Measurements from ENCODE around the gene MICB. TPM values are rescaled to one million over a fixed set of nuclear protein-coding genes. Genes with fewer than 3 reads are reported as not detected.

Gene MICB
- total and polyA plus RNA-seq, 9 of the 15 experiments (the other 6 are each of a cell fraction or from before 2014, with no cell fraction given) = 13.3 to 34.5 (median 19.8) TPM

DNA sequence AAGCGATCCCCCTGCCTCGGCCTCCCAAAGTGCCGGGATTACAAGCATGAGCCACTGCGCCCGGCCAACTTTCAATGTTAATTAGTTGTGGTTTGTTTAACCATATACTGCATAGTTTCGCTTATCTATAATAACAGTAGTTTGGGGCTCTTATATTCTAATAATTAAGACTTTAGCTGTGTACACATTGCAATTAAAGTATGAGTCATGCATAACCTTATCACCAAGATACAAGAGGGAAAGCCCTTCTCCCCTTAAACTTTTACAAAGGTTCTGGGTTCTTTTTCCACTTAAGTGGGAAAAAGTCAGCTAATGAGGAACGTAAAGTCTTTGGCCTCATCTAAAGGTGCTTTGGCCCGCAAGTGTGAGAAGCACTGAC is 27.6 kb downstream of the MICB start:
- DNase-seq (ENCODE audit: extremely low read depth in 1 of 4, low spot score in 3 of 4) = peak in 2 of 4 experiments; percentile 55 to 56
- ChIA-PET POLR2A (interaction anchor here (0.8 to 4.9 kb wide), 7 partner anchors 8 to 433 kb away, joined by 3 to 27 read pairs (median 3); partner anchors contain the start of genes DDX39B, MICB and TNF), CTCF (ENCODE audit: low intra/inter-chr PET ratio) (interaction anchor here (0.6 kb wide), 1 partner anchor 21 kb away, joined by 4 read pairs; no protein-coding TSS in a partner anchor)
- 27% methylated on average over 8 of the region's 8 CpGs for WGBS (ENCODE audit: insufficient coverage, low coverage, missing lambda C conversion rate)
- in situ Hi-C loops (cut with MboI) (loop anchor here (25.0 kb wide), 1 partner anchor 1437 kb away; the partner anchor contains the start of genes BRD2 and HLA-DMA), intact Hi-C loops (cut with micrococcal nuclease) (loop anchor here (5.0 kb wide), 1 partner anchor 33 kb away; no protein-coding TSS in a partner anchor)
- Histone ChIP-seq H3K27ac (ENCODE audit: extremely low read depth, low read depth, low read length) (peak overlapping the region; percentile 66; the same call in 2 of the 3 replicates), H4K20me1 (replicated peaks; ENCODE audit: control insufficient read depth, insufficient read depth, low read length) (0 out of 2 replicates have a peak, but pooled peaks cover 1% of the 10 kb centered on the region), H3K36me3 (ENCODE audit: control insufficient read depth, insufficient read depth, low read length) (peaks cover 11% of the 10 kb centered on the region; the same call in 2 of the 3 replicates), H3K4me2 (ENCODE audit: insufficient read depth, low read length) (peak overlapping the region; percentile 50), H2AFZ (ENCODE audit: low read depth, low read length) (peak overlapping the region; percentile 75), H3K9me3 (replicated peaks; ENCODE audit: control insufficient read depth, insufficient read depth, low read depth, low read length) (no peaks in the 10 kb centered on the region), H3K27me3 (ENCODE audit: control insufficient read depth in 2 of 2, insufficient read depth in 2 of 2, low read length in 2 of 2) (no peaks in the 10 kb centered on the region), H3K4me1 (replicated peaks in 1 of 2; ENCODE audit: control insufficient read depth in 2 of 2, insufficient read depth in 2 of 2, low read length in 2 of 2) (peaks cover 10 to 20% of the 10 kb centered on the region in 2 experiments), H3K9ac (ENCODE audit: insufficient read depth in 1 of 2, low read depth in 2 of 2, low read length in 2 of 2) (peak overlapping the region; percentile 26 to 82; a peak in 1 of 4 replicates), H3K79me2 (ENCODE audit: control insufficient read depth, insufficient read depth, low read length) (no peaks in the 10 kb centered on the region), H3K9me1 (ENCODE audit: control insufficient read depth, insufficient read depth, low read length) (no peaks in the 10 kb centered on the region), H3K4me3 (no peak overlapping the region)
- no TSS peak for BruUV-seq (replicated peaks)
- no peak for ATAC-seq
- FAIRE-seq = no peak
- peak; percentile 94 for TF ChIP-seq JUND (IDR thresholded peaks at IDR 0.05; ENCODE audit: borderline replicate concordance, low read depth, low read length)
- peak; percentile 92; the same call in 1 of the 3 replicates for TF ChIP-seq JUND (tag; IDR thresholded peaks at IDR 0.05; ENCODE audit: borderline replicate concordance, low read depth, low read length)
- peak; percentile 68; the same call in 1 of the 2 replicates for TF ChIP-seq SMARCC2 (IDR thresholded peaks at IDR 0.05; ENCODE audit: low read depth)
- TF ChIP-seq BRD9 (IDR thresholded peaks at IDR 0.05; ENCODE audit: low read depth, partially characterized antibody) = no peak
- 0 out of 2 replicates have a peak, but pooled peaks have one; percentile 25 for TF ChIP-seq TEAD4 (IDR thresholded peaks at IDR 0.05; ENCODE audit: low read length)
- no peak for TF ChIP-seq TEAD4 (CRISPR knock-in tag; IDR thresholded peaks at IDR 0.05; ENCODE audit: borderline replicate concordance)
- peak; percentile 73 for TF ChIP-seq ARID1B (IDR thresholded peaks at IDR 0.05)
- peak; percentile 93 for TF ChIP-seq FOSL1 (tag; conservative IDR thresholded peaks at IDR 0.05)
- TF ChIP-seq CTBP1 (IDR thresholded peaks at IDR 0.05; ENCODE audit: borderline replicate concordance) = no peak
- TF ChIP-seq KLF10 (CRISPR knock-in tag; IDR thresholded peaks at IDR 0.05) = no peak
- TF ChIP-seq SMARCE1 (IDR thresholded peaks at IDR 0.05) = peak; percentile 75; the same call in 1 of the 2 replicates
- peak; percentile 62; the same call in 1 of the 2 replicates for TF ChIP-seq ATF7 (IDR thresholded peaks at IDR 0.05)
- TF ChIP-seq, protein P1, sequence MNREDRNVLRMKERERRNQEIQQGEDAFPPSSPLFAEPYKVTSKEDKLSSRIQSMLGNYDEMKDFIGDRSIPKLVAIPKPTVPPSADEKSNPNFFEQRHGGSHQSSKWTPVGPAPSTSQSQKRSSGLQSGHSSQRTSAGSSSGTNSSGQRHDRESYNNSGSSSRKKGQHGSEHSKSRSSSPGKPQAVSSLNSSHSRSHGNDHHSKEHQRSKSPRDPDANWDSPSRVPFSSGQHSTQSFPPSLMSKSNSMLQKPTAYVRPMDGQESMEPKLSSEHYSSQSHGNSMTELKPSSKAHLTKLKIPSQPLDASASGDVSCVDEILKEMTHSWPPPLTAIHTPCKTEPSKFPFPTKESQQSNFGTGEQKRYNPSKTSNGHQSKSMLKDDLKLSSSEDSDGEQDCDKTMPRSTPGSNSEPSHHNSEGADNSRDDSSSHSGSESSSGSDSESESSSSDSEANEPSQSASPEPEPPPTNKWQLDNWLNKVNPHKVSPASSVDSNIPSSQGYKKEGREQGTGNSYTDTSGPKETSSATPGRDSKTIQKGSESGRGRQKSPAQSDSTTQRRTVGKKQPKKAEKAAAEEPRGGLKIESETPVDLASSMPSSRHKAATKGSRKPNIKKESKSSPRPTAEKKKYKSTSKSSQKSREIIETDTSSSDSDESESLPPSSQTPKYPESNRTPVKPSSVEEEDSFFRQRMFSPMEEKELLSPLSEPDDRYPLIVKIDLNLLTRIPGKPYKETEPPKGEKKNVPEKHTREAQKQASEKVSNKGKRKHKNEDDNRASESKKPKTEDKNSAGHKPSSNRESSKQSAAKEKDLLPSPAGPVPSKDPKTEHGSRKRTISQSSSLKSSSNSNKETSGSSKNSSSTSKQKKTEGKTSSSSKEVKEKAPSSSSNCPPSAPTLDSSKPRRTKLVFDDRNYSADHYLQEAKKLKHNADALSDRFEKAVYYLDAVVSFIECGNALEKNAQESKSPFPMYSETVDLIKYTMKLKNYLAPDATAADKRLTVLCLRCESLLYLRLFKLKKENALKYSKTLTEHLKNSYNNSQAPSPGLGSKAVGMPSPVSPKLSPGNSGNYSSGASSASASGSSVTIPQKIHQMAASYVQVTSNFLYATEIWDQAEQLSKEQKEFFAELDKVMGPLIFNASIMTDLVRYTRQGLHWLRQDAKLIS (CRISPR knock-in tag; IDR thresholded peaks at IDR 0.05) = 0 out of 2 replicates have a peak, but pooled peaks have one; percentile 28
- TF ChIP-seq, protein P2, sequence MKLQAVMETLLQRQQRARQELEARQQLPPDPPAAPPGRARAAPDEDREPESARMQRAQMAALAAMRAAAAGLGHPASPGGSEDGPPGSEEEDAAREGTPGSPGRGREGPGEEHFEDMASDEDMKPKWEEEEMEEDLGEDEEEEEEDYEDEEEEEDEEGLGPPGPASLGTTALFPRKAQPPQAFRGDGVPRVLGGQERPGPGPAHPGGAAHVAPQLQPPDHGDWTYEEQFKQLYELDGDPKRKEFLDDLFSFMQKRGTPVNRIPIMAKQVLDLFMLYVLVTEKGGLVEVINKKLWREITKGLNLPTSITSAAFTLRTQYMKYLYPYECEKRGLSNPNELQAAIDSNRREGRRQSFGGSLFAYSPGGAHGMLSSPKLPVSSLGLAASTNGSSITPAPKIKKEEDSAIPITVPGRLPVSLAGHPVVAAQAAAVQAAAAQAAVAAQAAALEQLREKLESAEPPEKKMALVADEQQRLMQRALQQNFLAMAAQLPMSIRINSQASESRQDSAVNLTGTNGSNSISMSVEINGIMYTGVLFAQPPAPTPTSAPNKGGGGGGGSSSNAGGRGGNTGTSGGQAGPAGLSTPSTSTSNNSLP (IDR thresholded peaks at IDR 0.05; ENCODE audit: borderline replicate concordance, low read depth, low read length) = peak; percentile 40; the same call in 1 of the 2 replicates
- 0 out of 2 replicates have a peak, but pooled peaks have one; percentile 48 for TF ChIP-seq JUNB (CRISPR knock-in tag; conservative IDR thresholded peaks at IDR 0.05)
- peak; percentile 83 for TF ChIP-seq DPF2 (IDR thresholded peaks at IDR 0.05)

Measured in K562 (cell line).